A673 (cell line): ENCODE measurements around the gene TMEM132C.

Source experiments
- EZH2 ChIP-seq: fragments of 200-600 bp; sonication (generic); IDR thresholded peaks from 2 replicates; pipeline ENCODE4 v1.6.1; 2017; ENCODE audit warnings: borderline replicate concordance, low read depth, mild to moderate bottlenecking, mixed read lengths, antibody characterized with exemption, low read length; ENCODE audit not compliant: poor library complexity, severe bottlenecking
- TF ChIP-seq, protein P1 (sequence below): fragments of 300-800, 200-600 bp; sonication (generic); conservative IDR thresholded peaks from 2 replicates; pipeline ENCODE4 v1.5.1; 2017; ENCODE audit warnings: low read depth, mild to moderate bottlenecking, antibody characterized with exemption, low read length, moderate library complexity, mixed read lengths

DNA sequence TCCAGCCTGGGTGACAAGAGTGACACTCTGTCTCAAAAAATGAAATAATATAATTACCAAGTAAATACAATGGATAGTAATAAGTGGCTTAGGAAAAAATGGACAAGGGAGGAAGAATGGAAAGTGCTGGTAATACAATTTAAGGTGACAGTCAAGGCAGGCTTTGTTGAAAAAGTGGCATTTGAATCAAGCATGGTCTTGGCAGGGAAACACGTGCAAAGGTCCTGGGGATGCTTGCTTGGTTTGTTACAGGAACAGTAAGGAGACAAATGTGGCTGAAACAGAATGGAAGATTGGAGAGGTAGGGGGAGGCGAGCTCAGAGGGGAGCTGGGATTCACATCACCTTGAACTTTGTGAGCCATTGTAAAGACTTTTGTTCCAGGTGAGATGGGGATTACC, 153.2 kb downstream of the TMEM132C start:
- TF ChIP-seq, protein P1, sequence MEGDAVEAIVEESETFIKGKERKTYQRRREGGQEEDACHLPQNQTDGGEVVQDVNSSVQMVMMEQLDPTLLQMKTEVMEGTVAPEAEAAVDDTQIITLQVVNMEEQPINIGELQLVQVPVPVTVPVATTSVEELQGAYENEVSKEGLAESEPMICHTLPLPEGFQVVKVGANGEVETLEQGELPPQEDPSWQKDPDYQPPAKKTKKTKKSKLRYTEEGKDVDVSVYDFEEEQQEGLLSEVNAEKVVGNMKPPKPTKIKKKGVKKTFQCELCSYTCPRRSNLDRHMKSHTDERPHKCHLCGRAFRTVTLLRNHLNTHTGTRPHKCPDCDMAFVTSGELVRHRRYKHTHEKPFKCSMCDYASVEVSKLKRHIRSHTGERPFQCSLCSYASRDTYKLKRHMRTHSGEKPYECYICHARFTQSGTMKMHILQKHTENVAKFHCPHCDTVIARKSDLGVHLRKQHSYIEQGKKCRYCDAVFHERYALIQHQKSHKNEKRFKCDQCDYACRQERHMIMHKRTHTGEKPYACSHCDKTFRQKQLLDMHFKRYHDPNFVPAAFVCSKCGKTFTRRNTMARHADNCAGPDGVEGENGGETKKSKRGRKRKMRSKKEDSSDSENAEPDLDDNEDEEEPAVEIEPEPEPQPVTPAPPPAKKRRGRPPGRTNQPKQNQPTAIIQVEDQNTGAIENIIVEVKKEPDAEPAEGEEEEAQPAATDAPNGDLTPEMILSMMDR = no peak
- TF ChIP-seq EZH2 = no peak
